KMS-11 (cell line): ENCODE measurements around the gene ZFAND3.
A peak's percentile ranks its signal among the peaks of the same experiment; 100 is the strongest.

Source experiments
- H2AFZ ChIP-seq: fragments of 200-600 bp; sonication (generic); 2 replicates; pipeline ENCODE4 v1.6.1; 2016; ENCODE audit warnings: antibody characterized with exemption, mixed run types, low read depth
- H3K27ac ChIP-seq: fragments of 200-600 bp; sonication (generic); 2 replicates; pipeline ENCODE4 v1.6.1; 2016; ENCODE audit warnings: mild to moderate bottlenecking, mixed run types
- H3K27me3 ChIP-seq: fragments of 200-600 bp; sonication (generic); 2 replicates; pipeline ENCODE4 v1.6.1; 2017; ENCODE audit warnings: mild to moderate bottlenecking, low read depth, mixed run types, moderate library complexity; ENCODE audit not compliant: insufficient read depth
- H3K36me3 ChIP-seq: fragments of 200-600 bp; sonication (generic); 2 replicates; pipeline ENCODE4 v1.6.1; 2017; ENCODE audit warnings: mild to moderate bottlenecking, mixed run types; ENCODE audit not compliant: insufficient read depth
- H3K4me1 ChIP-seq: fragments of 200-600 bp; sonication (generic); 2 replicates; pipeline ENCODE4 v1.6.1; 2016; ENCODE audit warnings: mild to moderate bottlenecking, low read depth, mixed run types; ENCODE audit not compliant: poor library complexity, severe bottlenecking
- H3K4me2 ChIP-seq: fragments of 200-600 bp; sonication (generic); 2 replicates; pipeline ENCODE4 v1.7.0; 2016; ENCODE audit warnings: mild to moderate bottlenecking, mixed run types
- H3K4me3 ChIP-seq: fragments of 200-600 bp; sonication (generic); IDR thresholded peaks from 2 replicates; pipeline ENCODE4 v1.6.1; 2017; ENCODE audit warnings: low read depth, low read length, mixed read lengths; ENCODE audit not compliant: insufficient read depth
- H3K79me2 ChIP-seq: fragments of 200-600 bp; sonication (generic); 2 replicates; pipeline ENCODE4 v1.6.1; 2016; ENCODE audit warnings: low read depth, mixed run types; ENCODE audit not compliant: insufficient read depth
- H3K9ac ChIP-seq: fragments of 200-600 bp; sonication (generic); 2 replicates; pipeline ENCODE4 v1.6.1; 2016; ENCODE audit warnings: mild to moderate bottlenecking, mixed run types
- H4K20me1 ChIP-seq: fragments of 200-600 bp; sonication (generic); 2 replicates; pipeline ENCODE4 v1.6.1; 2016; ENCODE audit warnings: mild to moderate bottlenecking, mixed run types; ENCODE audit not compliant: insufficient read depth
- TF ChIP-seq, protein P1 (sequence below): fragments of 200-600 bp; sonication (generic); conservative IDR thresholded peaks from 2 replicates; pipeline ENCODE4 v1.6.1; 2017; ENCODE audit warnings: low read depth, mild to moderate bottlenecking, antibody characterized with exemption, low read length, moderate library complexity, mixed read lengths

The ZFAND3 gene

DNA sequence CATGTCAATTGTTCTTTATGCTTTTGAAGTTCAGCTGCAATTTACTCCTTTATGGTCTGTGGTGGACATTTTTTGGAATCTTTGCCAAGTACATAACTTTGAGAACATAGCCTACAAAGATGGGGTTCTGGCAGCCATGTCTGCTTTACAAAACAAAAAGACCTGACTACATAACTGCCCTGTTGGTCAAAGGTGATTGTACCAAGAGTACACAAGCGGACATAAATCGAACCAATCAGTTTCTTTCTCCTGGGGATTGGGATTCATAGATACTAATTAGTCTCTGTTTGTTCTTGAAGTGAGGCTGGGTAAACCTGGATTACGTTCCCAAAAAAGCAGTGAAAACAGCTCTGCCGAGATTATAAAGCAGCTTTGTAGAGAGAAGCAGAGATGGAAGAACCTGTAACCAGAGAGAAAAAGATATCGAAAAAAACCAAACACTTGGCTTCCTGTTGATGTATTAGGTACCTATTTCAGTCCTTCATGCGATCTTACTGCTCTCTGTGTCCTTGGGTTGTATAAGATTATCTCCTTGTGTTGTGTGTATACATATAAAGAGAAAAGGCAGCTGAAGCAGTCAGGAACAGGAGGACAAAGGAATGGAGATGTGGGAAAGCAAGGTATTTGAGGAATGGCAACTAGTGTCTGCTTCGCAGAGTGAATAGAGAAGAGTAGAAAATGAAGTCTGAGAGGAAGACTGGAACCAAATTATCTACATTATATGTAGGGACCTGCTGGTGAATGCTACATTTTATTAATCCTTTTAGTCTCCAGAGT is 2.7 kb upstream of the ZFAND3 start:
- Histone ChIP-seq H3K36me3 (no peaks in the 10 kb centered on the region), H3K27ac (no peak overlapping the region), H3K4me1 (peaks cover 16% of the 10 kb centered on the region), H3K4me3 (no peak overlapping the region), H2AFZ (no peak overlapping the region), H3K4me2 (no peak overlapping the region), H3K27me3 (no peaks in the 10 kb centered on the region), H3K9ac (no peak overlapping the region), H4K20me1 (no peaks in the 10 kb centered on the region), H3K79me2 (peaks cover 16% of the 10 kb centered on the region)
- TF ChIP-seq, protein P1, sequence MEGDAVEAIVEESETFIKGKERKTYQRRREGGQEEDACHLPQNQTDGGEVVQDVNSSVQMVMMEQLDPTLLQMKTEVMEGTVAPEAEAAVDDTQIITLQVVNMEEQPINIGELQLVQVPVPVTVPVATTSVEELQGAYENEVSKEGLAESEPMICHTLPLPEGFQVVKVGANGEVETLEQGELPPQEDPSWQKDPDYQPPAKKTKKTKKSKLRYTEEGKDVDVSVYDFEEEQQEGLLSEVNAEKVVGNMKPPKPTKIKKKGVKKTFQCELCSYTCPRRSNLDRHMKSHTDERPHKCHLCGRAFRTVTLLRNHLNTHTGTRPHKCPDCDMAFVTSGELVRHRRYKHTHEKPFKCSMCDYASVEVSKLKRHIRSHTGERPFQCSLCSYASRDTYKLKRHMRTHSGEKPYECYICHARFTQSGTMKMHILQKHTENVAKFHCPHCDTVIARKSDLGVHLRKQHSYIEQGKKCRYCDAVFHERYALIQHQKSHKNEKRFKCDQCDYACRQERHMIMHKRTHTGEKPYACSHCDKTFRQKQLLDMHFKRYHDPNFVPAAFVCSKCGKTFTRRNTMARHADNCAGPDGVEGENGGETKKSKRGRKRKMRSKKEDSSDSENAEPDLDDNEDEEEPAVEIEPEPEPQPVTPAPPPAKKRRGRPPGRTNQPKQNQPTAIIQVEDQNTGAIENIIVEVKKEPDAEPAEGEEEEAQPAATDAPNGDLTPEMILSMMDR: no peak

DNA sequence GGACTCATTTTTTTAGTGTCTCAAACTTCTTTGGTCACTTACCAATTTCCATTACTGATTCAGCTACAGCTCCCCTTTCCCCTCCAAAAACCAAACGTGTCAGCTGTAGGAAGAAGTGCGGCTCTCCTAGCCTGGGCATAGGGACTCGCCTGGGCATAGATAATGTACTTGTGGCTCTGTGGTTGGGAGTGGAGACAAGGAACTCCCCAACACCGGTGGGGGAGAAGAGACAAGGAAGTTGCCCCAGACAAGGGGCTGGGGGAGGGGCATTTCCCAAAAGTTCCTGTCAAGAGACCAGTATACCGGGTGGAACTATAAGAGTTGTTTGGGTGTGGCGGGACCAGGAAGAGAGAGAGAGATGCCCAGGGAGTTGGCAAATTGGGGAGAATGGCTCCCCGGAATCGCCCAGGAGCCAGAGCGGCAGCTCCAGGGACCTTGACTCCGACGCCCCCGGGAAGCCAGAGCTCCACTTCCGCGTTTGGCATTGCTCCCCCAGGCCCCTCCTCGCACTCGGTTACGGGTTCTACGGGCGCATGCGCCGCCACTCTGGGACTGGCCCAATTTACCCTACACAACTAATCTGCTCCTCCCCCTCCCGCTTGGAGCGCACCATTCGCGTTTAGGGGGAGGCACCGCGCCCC is 871 bp upstream of the ZFAND3 start:
- Histone ChIP-seq H3K9ac (peak overlapping the region; percentile 83), H3K79me2 (peaks cover 35% of the 10 kb centered on the region), H4K20me1 (no peaks in the 10 kb centered on the region), H3K4me3 (no peak overlapping the region), H3K4me2 (peak overlapping the region; percentile 92), H3K36me3 (no peaks in the 10 kb centered on the region), H3K27ac (peak overlapping the region; percentile 66), H2AFZ (peak overlapping the region; percentile 91), H3K4me1 (peaks cover 22% of the 10 kb centered on the region), H3K27me3 (no peaks in the 10 kb centered on the region)
- TF ChIP-seq, protein P1: no peak

DNA sequence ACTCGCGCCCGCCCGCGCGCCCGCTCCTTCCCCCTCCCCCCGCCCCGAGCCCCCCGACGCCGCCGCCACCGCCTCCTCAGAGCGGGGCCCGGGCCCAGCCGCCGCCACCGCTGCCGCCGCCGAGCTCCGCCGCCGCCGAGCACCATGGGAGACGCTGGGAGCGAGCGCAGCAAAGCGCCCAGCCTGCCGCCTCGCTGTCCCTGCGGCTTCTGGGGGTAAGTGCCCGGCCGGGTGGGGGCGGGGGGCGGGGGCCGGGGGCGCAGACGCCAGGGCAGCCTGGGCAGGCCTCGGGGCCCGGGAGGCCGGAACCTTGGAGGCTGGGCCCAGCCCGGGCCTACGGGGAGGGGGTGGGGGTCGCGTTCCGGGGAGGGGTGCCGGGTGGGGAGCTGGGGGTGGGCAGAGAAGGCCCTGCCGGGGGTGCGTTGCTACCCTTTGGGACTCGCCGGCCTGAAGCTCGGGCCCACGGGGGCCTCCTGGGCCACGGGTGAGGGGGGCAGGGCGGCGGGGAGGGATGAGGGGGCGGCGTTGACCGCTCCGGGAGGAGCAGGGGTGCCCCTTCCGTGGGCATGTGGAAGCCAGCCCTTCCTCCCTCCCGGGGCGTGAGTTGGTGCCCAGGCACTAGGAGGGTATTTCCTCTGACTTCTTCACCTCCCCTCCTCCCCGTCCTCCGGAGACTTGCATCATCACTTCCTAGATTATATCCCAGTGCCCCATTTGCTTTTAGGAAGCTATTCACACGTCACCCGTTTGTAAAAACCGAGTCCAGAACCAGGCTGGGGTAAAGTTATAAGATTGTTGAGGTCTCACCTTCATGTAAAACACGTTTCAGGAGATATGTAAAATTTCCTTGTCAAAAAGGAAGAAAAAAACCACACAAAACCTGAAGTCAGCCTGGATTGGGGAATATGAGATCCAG is 533 bp downstream of the ZFAND3 start:
- H3K4me3 ChIP-seq: no peak overlapping the region
- no peak overlapping the region for H3K27ac ChIP-seq
- no peaks in the 10 kb centered on the region for H3K27me3 ChIP-seq
- TF ChIP-seq, protein P1: no peak
- H3K9ac ChIP-seq: peak overlapping the region; percentile 56
- 0 out of 2 replicates have a peak overlapping the region, but pooled peaks have one; percentile 36 for H2AFZ ChIP-seq
- H4K20me1 ChIP-seq: no peaks in the 10 kb centered on the region
- peaks cover 49% of the 10 kb centered on the region for H3K79me2 ChIP-seq
- H3K36me3 ChIP-seq: no peaks in the 10 kb centered on the region
- H3K4me1 ChIP-seq: peaks cover 22% of the 10 kb centered on the region
- peak overlapping the region; percentile 95 for H3K4me2 ChIP-seq

DNA sequence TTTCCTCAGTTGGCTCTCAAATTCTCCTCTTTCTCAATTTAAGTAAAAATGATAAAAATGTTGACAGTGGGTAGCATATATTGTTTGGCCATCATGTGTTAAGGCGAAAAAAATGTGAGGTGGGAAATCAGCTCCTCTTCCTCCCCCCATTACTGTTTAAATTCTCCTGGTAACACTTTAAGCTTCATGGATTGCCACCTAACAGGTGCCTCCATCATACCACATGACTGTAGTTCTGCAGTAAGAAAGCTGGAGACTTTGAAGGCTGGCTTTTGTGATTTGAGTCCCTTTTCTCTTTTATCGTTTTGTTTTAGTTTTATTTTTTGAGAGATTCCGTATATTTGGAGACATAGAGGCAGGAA is 1.2 kb downstream of the ZFAND3 start:
- Histone ChIP-seq H4K20me1 (no peaks in the 10 kb centered on the region), H3K27me3 (no peaks in the 10 kb centered on the region), H3K4me3 (no peak overlapping the region), H3K4me2 (peak overlapping the region; percentile 95), H3K79me2 (peaks cover 54% of the 10 kb centered on the region), H3K27ac (no peak overlapping the region), H3K9ac (peak overlapping the region; percentile 56; the same call in 1 of the 2 replicates), H3K4me1 (peaks cover 22% of the 10 kb centered on the region), H2AFZ (0 out of 2 replicates have a peak overlapping the region, but pooled peaks have one; percentile 36), H3K36me3 (no peaks in the 10 kb centered on the region)
- TF ChIP-seq, protein P1: no peak
